Esophagus mucosa (tissue), 1 donor: ENCODE results near the gene CLTCL1. TPM values are rescaled to one million over a fixed set of nuclear protein-coding genes. Genes with fewer than 3 reads are reported as not detected.
A peak's percentile ranks its signal among the peaks of the same experiment; 100 is the strongest.

Experiments used
- ATAC-seq: fragments of 200-7000 bp; cut with Tn5 transposase; one replicate; pipeline ENCODE4 v1.9.1; 2020
- total RNA-seq: library from RNA; stranded (reverse); gene quantifications from one replicate; pipeline ENCODE4 v1.2.4, GENCODE V29; 2023
- donor health status: DM: yes; HTN: yes; CAD: no.

CLTCL1 gene
- total RNA-seq, 1 donor from 2014 or later, result 6.8 TPM

- ATAC-seq, result peak; percentile 90
These were observed 161.6 kb downstream of the CLTCL1 start for GRCh38 chr22:19129871-19130270.

Other genes starting within 250 kb of the CLTCL1 start
- gene DGCR2, start 169.3 kb downstream of the CLTCL1 start, total RNA-seq, result 46.6 TPM
- gene TSSK2, start 160.4 kb downstream of the CLTCL1 start, total RNA-seq, result not detected
- 9.9 TPM for gene ESS2, start 147.1 kb downstream of the CLTCL1 start, total RNA-seq
- gene GSC2, start 141.4 kb downstream of the CLTCL1 start, total RNA-seq, result not detected
- 78.5 TPM for gene SLC25A1, start 113.0 kb downstream of the CLTCL1 start, total RNA-seq
- gene HIRA, start 140.0 kb upstream of the CLTCL1 start, total RNA-seq, result 15.8 TPM
- gene MRPL40, start 140.8 kb upstream of the CLTCL1 start, total RNA-seq, result 26.4 TPM
- 11.8 TPM for gene C22orf39, start 156.0 kb upstream of the CLTCL1 start, total RNA-seq
- gene UFD1, start 187.5 kb upstream of the CLTCL1 start, total RNA-seq, result 57.9 TPM
- gene CDC45, start 188.2 kb upstream of the CLTCL1 start, total RNA-seq, result 10.0 TPM
- 10.4 TPM for gene CLDN5, start 232.7 kb upstream of the CLTCL1 start, total RNA-seq